Measurements from ENCODE around the gene KAZN.

Gene KAZN

GRCh38 chr1:15076807-15077206 lies 478.3 kb downstream of the KAZN start:
- no peaks in the 10 kb centered on the region for H3K79me1 ChIP-seq (ENCODE audit: low read length)
- H3K9me3 ChIP-seq (ENCODE audit: insufficient read depth, low read depth, low read length) = peaks cover 5% of the 10 kb centered on the region
- no peak overlapping the region for H3K4me2 ChIP-seq (ENCODE audit: low read length)
- H3K4me1 ChIP-seq (ENCODE audit: control insufficient read depth in 1 of 2, insufficient read depth in 2 of 2, low read length in 2 of 2) = no peaks in the 10 kb centered on the region
- H4K8ac ChIP-seq (ENCODE audit: low read depth, low read length) = no peak overlapping the region
- H3K4me3 ChIP-seq (ENCODE audit: low read depth, low read length) = no peak overlapping the region
- H2BK5ac ChIP-seq (ENCODE audit: low read depth, low read length, poor library complexity) = no peak overlapping the region
- H3K18ac ChIP-seq (ENCODE audit: low read length) = no peak overlapping the region
- no peak overlapping the region for H2BK120ac ChIP-seq (ENCODE audit: insufficient read depth, low read length, poor library complexity)
- no peaks in the 10 kb centered on the region for H3K36me3 ChIP-seq (ENCODE audit: control insufficient read depth in 1 of 2, insufficient read depth in 2 of 2, low read length in 2 of 2)
- no peak overlapping the region for H4K12ac ChIP-seq (ENCODE audit: low read depth, low read length)
- no peak overlapping the region for H3K23ac ChIP-seq (ENCODE audit: low read length)
- H4K91ac ChIP-seq (ENCODE audit: low read depth, low read length) = no peak overlapping the region
- H2AK5ac ChIP-seq (ENCODE audit: low read length) = no peak overlapping the region
- H3K27me3 ChIP-seq (ENCODE audit: insufficient read depth, low read length) = no peaks in the 10 kb centered on the region
- no peak for DNase-seq
- H3K79me2 ChIP-seq (ENCODE audit: control insufficient read depth, insufficient read depth, low read length, poor library complexity) = no peaks in the 10 kb centered on the region
- H3K14ac ChIP-seq (ENCODE audit: low read length) = no peak overlapping the region
- H3K9ac ChIP-seq (ENCODE audit: low read length) = no peak overlapping the region
- H2AFZ ChIP-seq (ENCODE audit: insufficient read depth, low read length, poor library complexity) = no peak overlapping the region
- H3K27ac ChIP-seq (ENCODE audit: low read depth, low read length) = no peak overlapping the region
- H2BK12ac ChIP-seq (ENCODE audit: low read length) = no peak overlapping the region
- no peak overlapping the region for H3K4ac ChIP-seq (ENCODE audit: low read depth, low read length)
- no CpG with 5 or more reads among the region's 9 CpGs for WGBS (ENCODE audit: extremely low coverage, insufficient coverage, insufficient read length)

GRCh38 chr1:15077384-15077783 lies 478.9 kb downstream of the KAZN start:
- Histone ChIP-seq H3K79me1 (ENCODE audit: low read length) (no peaks in the 10 kb centered on the region), H3K18ac (ENCODE audit: low read length) (no peak overlapping the region), H3K27me3 (ENCODE audit: insufficient read depth, low read length) (no peaks in the 10 kb centered on the region), H3K4ac (ENCODE audit: low read depth, low read length) (no peak overlapping the region), H4K91ac (ENCODE audit: low read depth, low read length) (no peak overlapping the region), H3K23ac (ENCODE audit: low read length) (no peak overlapping the region), H3K9ac (ENCODE audit: low read length) (no peak overlapping the region), H3K36me3 (ENCODE audit: control insufficient read depth in 1 of 2, insufficient read depth in 2 of 2, low read length in 2 of 2) (no peaks in the 10 kb centered on the region), H2AK5ac (ENCODE audit: low read length) (no peak overlapping the region), H2BK12ac (ENCODE audit: low read length) (no peak overlapping the region), H4K12ac (ENCODE audit: low read depth, low read length) (no peak overlapping the region), H3K4me2 (ENCODE audit: low read length) (no peak overlapping the region), H3K14ac (ENCODE audit: low read length) (no peak overlapping the region), H3K27ac (ENCODE audit: low read depth, low read length) (no peak overlapping the region), H2AFZ (ENCODE audit: insufficient read depth, low read length, poor library complexity) (no peak overlapping the region), H3K4me3 (ENCODE audit: low read depth, low read length) (no peak overlapping the region), H2BK120ac (ENCODE audit: insufficient read depth, low read length, poor library complexity) (no peak overlapping the region), H4K8ac (ENCODE audit: low read depth, low read length) (no peak overlapping the region), H3K4me1 (ENCODE audit: control insufficient read depth in 1 of 2, insufficient read depth in 2 of 2, low read length in 2 of 2) (no peaks in the 10 kb centered on the region), H3K79me2 (ENCODE audit: control insufficient read depth, insufficient read depth, low read length, poor library complexity) (no peaks in the 10 kb centered on the region), H2BK5ac (ENCODE audit: low read depth, low read length, poor library complexity) (no peak overlapping the region), H3K9me3 (ENCODE audit: insufficient read depth, low read depth, low read length) (peaks cover 5% of the 10 kb centered on the region)
- no CpG with 5 or more reads among the region's 10 CpGs for WGBS (ENCODE audit: extremely low coverage, insufficient coverage, insufficient read length)
- no peak for DNase-seq

- H3K9me3 ChIP-seq (ENCODE audit: insufficient read depth, low read depth, low read length) = peaks cover 5% of the 10 kb centered on the region
- no peaks in the 10 kb centered on the region for H3K27me3 ChIP-seq (ENCODE audit: insufficient read depth, low read length)
- no peak overlapping the region for H3K9ac ChIP-seq (ENCODE audit: low read length)
- no peak overlapping the region for H4K8ac ChIP-seq (ENCODE audit: low read depth, low read length)
- no peak overlapping the region for H3K4ac ChIP-seq (ENCODE audit: low read depth, low read length)
- H3K23ac ChIP-seq (ENCODE audit: low read length) = no peak overlapping the region
- H3K14ac ChIP-seq (ENCODE audit: low read length) = no peak overlapping the region
- no peak overlapping the region for H2BK120ac ChIP-seq (ENCODE audit: insufficient read depth, low read length, poor library complexity)
- H2BK5ac ChIP-seq (ENCODE audit: low read depth, low read length, poor library complexity) = no peak overlapping the region
- H3K36me3 ChIP-seq (ENCODE audit: control insufficient read depth in 1 of 2, insufficient read depth in 2 of 2, low read length in 2 of 2) = no peaks in the 10 kb centered on the region
- H2AK5ac ChIP-seq (ENCODE audit: low read length) = no peak overlapping the region
- WGBS (ENCODE audit: extremely low coverage, insufficient coverage, insufficient read length) = no CpG with 5 or more reads among the region's 10 CpGs
- H2AFZ ChIP-seq (ENCODE audit: insufficient read depth, low read length, poor library complexity) = no peak overlapping the region
- H2BK12ac ChIP-seq (ENCODE audit: low read length) = no peak overlapping the region
- no peak overlapping the region for H3K4me2 ChIP-seq (ENCODE audit: low read length)
- no peak overlapping the region for H3K27ac ChIP-seq (ENCODE audit: low read depth, low read length)
- no peak for DNase-seq
- no peak overlapping the region for H4K12ac ChIP-seq (ENCODE audit: low read depth, low read length)
- H3K18ac ChIP-seq (ENCODE audit: low read length) = no peak overlapping the region
- H3K4me3 ChIP-seq (ENCODE audit: low read depth, low read length) = no peak overlapping the region
- no peaks in the 10 kb centered on the region for H3K4me1 ChIP-seq (ENCODE audit: control insufficient read depth in 1 of 2, insufficient read depth in 2 of 2, low read length in 2 of 2)
- no peak overlapping the region for H4K91ac ChIP-seq (ENCODE audit: low read depth, low read length)
- no peaks in the 10 kb centered on the region for H3K79me2 ChIP-seq (ENCODE audit: control insufficient read depth, insufficient read depth, low read length, poor library complexity)
- no peaks in the 10 kb centered on the region for H3K79me1 ChIP-seq (ENCODE audit: low read length)
Observed at GRCh38 chr1:15080328-15081007, 482.0 kb downstream of the KAZN start.

- Histone ChIP-seq H3K4me2 (ENCODE audit: low read length) (no peak overlapping the region), H3K23ac (ENCODE audit: low read length) (no peak overlapping the region), H2BK120ac (ENCODE audit: insufficient read depth, low read length, poor library complexity) (no peak overlapping the region), H3K79me2 (ENCODE audit: control insufficient read depth, insufficient read depth, low read length, poor library complexity) (no peaks in the 10 kb centered on the region), H4K8ac (ENCODE audit: low read depth, low read length) (no peak overlapping the region), H4K12ac (ENCODE audit: low read depth, low read length) (no peak overlapping the region), H2BK5ac (ENCODE audit: low read depth, low read length, poor library complexity) (no peak overlapping the region), H3K27ac (ENCODE audit: low read depth, low read length) (no peak overlapping the region), H3K36me3 (ENCODE audit: control insufficient read depth in 1 of 2, insufficient read depth in 2 of 2, low read length in 2 of 2) (no peaks in the 10 kb centered on the region), H3K9ac (ENCODE audit: low read length) (no peak overlapping the region), H3K14ac (ENCODE audit: low read length) (no peak overlapping the region), H3K27me3 (ENCODE audit: insufficient read depth, low read length) (no peaks in the 10 kb centered on the region), H2AFZ (ENCODE audit: insufficient read depth, low read length, poor library complexity) (no peak overlapping the region), H3K9me3 (ENCODE audit: insufficient read depth, low read depth, low read length) (peaks cover 5% of the 10 kb centered on the region), H2BK12ac (ENCODE audit: low read length) (no peak overlapping the region), H3K79me1 (ENCODE audit: low read length) (no peaks in the 10 kb centered on the region), H3K4me1 (ENCODE audit: control insufficient read depth in 1 of 2, insufficient read depth in 2 of 2, low read length in 2 of 2) (no peaks in the 10 kb centered on the region), H3K4ac (ENCODE audit: low read depth, low read length) (no peak overlapping the region), H2AK5ac (ENCODE audit: low read length) (no peak overlapping the region), H4K91ac (ENCODE audit: low read depth, low read length) (no peak overlapping the region), H3K4me3 (ENCODE audit: low read depth, low read length) (no peak overlapping the region), H3K18ac (ENCODE audit: low read length) (no peak overlapping the region)
- DNase-seq = no peak
- no CpG with 5 or more reads among the region's 8 CpGs for WGBS (ENCODE audit: extremely low coverage, insufficient coverage, insufficient read length)
Observed at GRCh38 chr1:15081102-15081501, 482.6 kb downstream of the KAZN start.
